ENCODE measurements around the gene RAE1. TPM values are rescaled to one million over a fixed set of nuclear protein-coding genes. Genes with fewer than 3 reads are reported as not detected.

Gene RAE1
- 10 to 100 TPM; 37.5 to 37.9 TPM for total RNA-seq

- Mint-ChIP-seq H3K27ac (peak within 1 kb of the TSS; percentile 89), H3K4me3 (peak within 1 kb of the TSS; percentile 90), H3K9me3 (no peaks in the 10 kb centered on the region), H3K4me1 (peaks cover 33% of the 10 kb centered on the region), H3K36me3 (ENCODE audit: low read depth) (peaks cover 27% of the 10 kb centered on the region), H3K27me3 (peaks cover 9% of the 10 kb centered on the region)
- CTCF ChIA-PET, result no interaction called here
- peak; percentile 93 for DNase-seq
- POLR2A ChIA-PET, result no interaction called here
Measured at GRCh38 chr20:57351042-57351783, at the start of gene RAE1. Gene RAE1 (plus strand): TSS chr20:57351255. CDS start chr20:57354039, 2,784 bp downstream.

GRCh38 chr20:57306747-57307146 is 44.3 kb upstream of the RAE1 start:
- no peak for DNase-seq
- no peaks in the 10 kb centered on the region for H3K27me3 Mint-ChIP-seq
- H3K36me3 Mint-ChIP-seq (ENCODE audit: low read depth), result no peaks in the 10 kb centered on the region
- ChIA-PET CTCF (no interaction called here), POLR2A (no interaction called here)
- no peaks in the 10 kb centered on the region for H3K4me1 Mint-ChIP-seq
- H3K9me3 Mint-ChIP-seq, result no peaks in the 10 kb centered on the region
- no peak overlapping the region for H3K27ac Mint-ChIP-seq
- H3K4me3 Mint-ChIP-seq, result no peak overlapping the region

GRCh38 chr20:57308451-57309271 is 42.4 kb upstream of the RAE1 start:
- Mint-ChIP-seq H3K27ac (no peak overlapping the region), H3K4me1 (no peaks in the 10 kb centered on the region), H3K27me3 (no peaks in the 10 kb centered on the region), H3K36me3 (ENCODE audit: low read depth) (no peaks in the 10 kb centered on the region), H3K4me3 (no peak overlapping the region), H3K9me3 (no peaks in the 10 kb centered on the region)
- no peak for DNase-seq
- POLR2A ChIA-PET, result no interaction called here
- CTCF ChIA-PET, result no interaction called here

GRCh38 chr20:57309544-57310115 is 41.4 kb upstream of the RAE1 start:
- H3K9me3 Mint-ChIP-seq, result no peaks in the 10 kb centered on the region
- H3K27ac Mint-ChIP-seq, result no peak overlapping the region
- ChIA-PET POLR2A (no interaction called here), CTCF (no interaction called here)
- no peaks in the 10 kb centered on the region for H3K36me3 Mint-ChIP-seq (ENCODE audit: low read depth)
- no peak overlapping the region for H3K4me3 Mint-ChIP-seq
- DNase-seq, result no peak
- no peaks in the 10 kb centered on the region for H3K27me3 Mint-ChIP-seq
- H3K4me1 Mint-ChIP-seq, result no peaks in the 10 kb centered on the region

GRCh38 chr20:57310821-57311514 is 40.1 kb upstream of the RAE1 start:
- no peaks in the 10 kb centered on the region for H3K36me3 Mint-ChIP-seq (ENCODE audit: low read depth)
- ChIA-PET CTCF (no interaction called here), POLR2A (no interaction called here)
- H3K9me3 Mint-ChIP-seq, result no peaks in the 10 kb centered on the region
- no peak for DNase-seq
- no peak overlapping the region for H3K4me3 Mint-ChIP-seq
- H3K27ac Mint-ChIP-seq, result no peak overlapping the region
- no peaks in the 10 kb centered on the region for H3K27me3 Mint-ChIP-seq
- no peaks in the 10 kb centered on the region for H3K4me1 Mint-ChIP-seq

GRCh38 chr20:57312138-57312537 is 38.9 kb upstream of the RAE1 start:
- H3K4me3 Mint-ChIP-seq, result no peak overlapping the region
- H3K27me3 Mint-ChIP-seq, result no peaks in the 10 kb centered on the region
- H3K27ac Mint-ChIP-seq, result no peak overlapping the region
- POLR2A ChIA-PET, result no interaction called here
- CTCF ChIA-PET, result no interaction called here
- H3K9me3 Mint-ChIP-seq, result no peaks in the 10 kb centered on the region
- DNase-seq, result no peak
- H3K4me1 Mint-ChIP-seq, result no peaks in the 10 kb centered on the region
- no peaks in the 10 kb centered on the region for H3K36me3 Mint-ChIP-seq (ENCODE audit: low read depth)

GRCh38 chr20:57313230-57313629 is 37.8 kb upstream of the RAE1 start:
- H3K27me3 Mint-ChIP-seq, result no peaks in the 10 kb centered on the region
- H3K27ac Mint-ChIP-seq, result no peak overlapping the region

GRCh38 chr20:57313951-57314350 is 37.1 kb upstream of the RAE1 start:
- DNase-seq, result no peak
- H3K9me3 Mint-ChIP-seq, result no peaks in the 10 kb centered on the region
- no peaks in the 10 kb centered on the region for H3K36me3 Mint-ChIP-seq (ENCODE audit: low read depth)
- ChIA-PET POLR2A (no interaction called here), CTCF (no interaction called here)
- no peaks in the 10 kb centered on the region for H3K4me1 Mint-ChIP-seq
- H3K27me3 Mint-ChIP-seq, result peaks cover 3% of the 10 kb centered on the region
- no peak overlapping the region for H3K4me3 Mint-ChIP-seq
- H3K27ac Mint-ChIP-seq, result no peak overlapping the region

More at GRCh38 chr20:57313230-57313629, 37.8 kb upstream of the RAE1 start:
- Mint-ChIP-seq H3K4me1 (no peaks in the 10 kb centered on the region), H3K4me3 (no peak overlapping the region), H3K9me3 (no peaks in the 10 kb centered on the region), H3K36me3 (ENCODE audit: low read depth) (no peaks in the 10 kb centered on the region)
- no peak for DNase-seq
- ChIA-PET CTCF (no interaction called here), POLR2A (no interaction called here)

GRCh38 chr20:57315083-57315975 is 35.7 kb upstream of the RAE1 start:
- ChIA-PET CTCF (no interaction called here), POLR2A (no interaction called here)
- H3K9me3 Mint-ChIP-seq, result no peaks in the 10 kb centered on the region

GRCh38 chr20:57315976-57316480 is 35.0 kb upstream of the RAE1 start:
- Mint-ChIP-seq H3K4me3 (no peak overlapping the region), H3K27me3 (peaks cover 12% of the 10 kb centered on the region), H3K4me1 (no peaks in the 10 kb centered on the region), H3K9me3 (no peaks in the 10 kb centered on the region), H3K36me3 (ENCODE audit: low read depth) (no peaks in the 10 kb centered on the region), H3K27ac (no peak overlapping the region)
- POLR2A ChIA-PET, result no interaction called here
- CTCF ChIA-PET, result no interaction called here
- DNase-seq, result no peak

More at GRCh38 chr20:57315083-57315975, 35.7 kb upstream of the RAE1 start:
- no peaks in the 10 kb centered on the region for H3K4me1 Mint-ChIP-seq
- no peak for DNase-seq
- H3K27me3 Mint-ChIP-seq, result peaks cover 11% of the 10 kb centered on the region
- H3K4me3 Mint-ChIP-seq, result no peak overlapping the region
- H3K36me3 Mint-ChIP-seq (ENCODE audit: low read depth), result no peaks in the 10 kb centered on the region
- no peak overlapping the region for H3K27ac Mint-ChIP-seq

GRCh38 chr20:57316795-57317201 is 34.3 kb upstream of the RAE1 start:
- no peak overlapping the region for H3K4me3 Mint-ChIP-seq
- no peaks in the 10 kb centered on the region for H3K9me3 Mint-ChIP-seq
- no peaks in the 10 kb centered on the region for H3K4me1 Mint-ChIP-seq
- POLR2A ChIA-PET, result no interaction called here
- H3K36me3 Mint-ChIP-seq (ENCODE audit: low read depth), result no peaks in the 10 kb centered on the region
- H3K27ac Mint-ChIP-seq, result no peak overlapping the region
- CTCF ChIA-PET, result no interaction called here
- peaks cover 17% of the 10 kb centered on the region for H3K27me3 Mint-ChIP-seq
- no peak for DNase-seq

- POLR2A ChIA-PET, result no interaction called here
- Mint-ChIP-seq H3K36me3 (ENCODE audit: low read depth) (no peaks in the 10 kb centered on the region), H3K4me3 (no peak overlapping the region), H3K9me3 (no peaks in the 10 kb centered on the region), H3K27me3 (peaks cover 20% of the 10 kb centered on the region), H3K27ac (no peak overlapping the region), H3K4me1 (no peaks in the 10 kb centered on the region)
- DNase-seq, result no peak
- CTCF ChIA-PET, result no interaction called here
Measured at GRCh38 chr20:57317316-57317788, 33.7 kb upstream of the RAE1 start.
